CD4-positive, alpha-beta T cell treated with Interleukin-2 at 100 ng/mL for 4 hours (primary cell): Measurements from ENCODE around the gene RNF214.

ENCODE experiments used
- DNase-seq: peaks from one replicate; pipeline ENCODE4 v3.0.0-alpha.2; 2020; ENCODE audit warnings: low spot score

The RNF214 gene

GRCh38 chr11:117282956-117283355 is 50.5 kb downstream of the RNF214 start:
- DNase-seq: no peak

- no peak for DNase-seq
Measured at GRCh38 chr11:117284053-117284452, 51.6 kb downstream of the RNF214 start.

- no peak for DNase-seq
Measured at GRCh38 chr11:117286588-117286987, 54.1 kb downstream of the RNF214 start.

- DNase-seq: no peak
Measured at GRCh38 chr11:117287668-117288067, 55.2 kb downstream of the RNF214 start.

GRCh38 chr11:117289795-117290194 is 57.3 kb downstream of the RNF214 start:
- no peak for DNase-seq

GRCh38 chr11:117290809-117291396 is 58.4 kb downstream of the RNF214 start, which contains the start of gene BACE1-AS:
Gene BACE1-AS, plus strand, starts transcription at chr11:117291346.
- no peak for DNase-seq

GRCh38 chr11:117292616-117293015 is 60.1 kb downstream of the RNF214 start:
- DNase-seq: no peak

GRCh38 chr11:117295438-117296137 is 63.1 kb downstream of the RNF214 start:
- no peak for DNase-seq

GRCh38 chr11:117296881-117297280 is 64.4 kb downstream of the RNF214 start:
- no peak for DNase-seq

GRCh38 chr11:117298195-117298594 is 65.7 kb downstream of the RNF214 start:
- DNase-seq: no peak

- DNase-seq: no peak
Measured at GRCh38 chr11:117299351-117300282, 67.1 kb downstream of the RNF214 start.

- DNase-seq: no peak
Measured at GRCh38 chr11:117300283-117300663, 67.8 kb downstream of the RNF214 start.

- DNase-seq: no peak
Measured at GRCh38 chr11:117300773-117301172, 68.3 kb downstream of the RNF214 start.

GRCh38 chr11:117302228-117302627 is 69.8 kb downstream of the RNF214 start:
- no peak for DNase-seq

- DNase-seq: no peak
Measured at GRCh38 chr11:117303101-117303500, 70.6 kb downstream of the RNF214 start.

GRCh38 chr11:117303646-117304315 is 71.3 kb downstream of the RNF214 start:
- DNase-seq: no peak

- no peak for DNase-seq
Measured at GRCh38 chr11:117305145-117305544, 72.7 kb downstream of the RNF214 start.

- no peak for DNase-seq
Measured at GRCh38 chr11:117309310-117309709, 76.8 kb downstream of the RNF214 start.

- no peak for DNase-seq
Measured at GRCh38 chr11:117313091-117313490, 80.6 kb downstream of the RNF214 start.

- DNase-seq: no peak
Measured at GRCh38 chr11:117313828-117314768, 81.6 kb downstream of the RNF214 start.

GRCh38 chr11:117314840-117315239 is 82.4 kb downstream of the RNF214 start:
- no peak for DNase-seq
